IPS DF 6.9 (cell line): ENCODE results near the gene HRH3.

Experiments
- DNase-seq: peaks from one replicate; pipeline ENCODE4 v3.0.0-alpha.2; 2013; ENCODE audit warnings: low read depth, low spot score
- H3K27ac ChIP-seq: one replicate; pipeline ENCODE4 v1.5.1; 2013; ENCODE audit warnings: low read length, control low read depth
- H3K27me3 ChIP-seq: 2 replicates; pipeline ENCODE4 v1.6.1; 2013; ENCODE audit warnings: mild to moderate bottlenecking, low read length; ENCODE audit not compliant: control insufficient read depth, insufficient read depth
- H3K36me3 ChIP-seq: 2 replicates; pipeline ENCODE4 v1.6.1; 2013; ENCODE audit warnings: low read length; ENCODE audit not compliant: control insufficient read depth, insufficient read depth
- H3K4me1 ChIP-seq: 2 replicates; pipeline ENCODE4 v1.6.1; 2013; ENCODE audit warnings: low read length; ENCODE audit not compliant: control insufficient read depth, insufficient read depth
- H3K4me3 ChIP-seq: 2 replicates; pipeline ENCODE4 v1.5.1; 2013; ENCODE audit warnings: mild to moderate bottlenecking, low read length
- H3K9me3 ChIP-seq: 2 replicates; pipeline ENCODE4 v1.6.1; 2013; ENCODE audit warnings: low read length, inconsistent platforms; ENCODE audit not compliant: control insufficient read depth, insufficient read depth
- WGBS: extraction: QIAGEN DNeasy Blood & Tissue Kit; methylation state at CpG from one replicate; pipeline ENCODE4 v1.1.7; 2013; ENCODE audit warnings: mixed read lengths, missing lambda C conversion rate; ENCODE audit not compliant: insufficient read length, insufficient coverage; 5-methylcytosine and 5-hydroxymethylcytosine counted together

The HRH3 gene

GRCh38 chr20:62198496-62198895, 21.6 kb downstream of the HRH3 start:
- no peak for DNase-seq
- H3K4me1 ChIP-seq, result no peaks in the 10 kb centered on the region
- no peaks in the 10 kb centered on the region for H3K9me3 ChIP-seq
- no CpG with 5 or more reads among the region's 17 CpGs for WGBS
- H3K36me3 ChIP-seq, result peaks cover 22% of the 10 kb centered on the region
- no peak overlapping the region for H3K27ac ChIP-seq
- no peak overlapping the region for H3K4me3 ChIP-seq
- H3K27me3 ChIP-seq, result no peaks in the 10 kb centered on the region

GRCh38 chr20:62197801-62198200, 22.3 kb downstream of the HRH3 start:
- H3K27me3 ChIP-seq, result no peaks in the 10 kb centered on the region
- H3K27ac ChIP-seq, result no peak overlapping the region
- H3K4me1 ChIP-seq, result no peaks in the 10 kb centered on the region
- peaks cover 22% of the 10 kb centered on the region for H3K36me3 ChIP-seq
- H3K9me3 ChIP-seq, result no peaks in the 10 kb centered on the region
- no peak for DNase-seq
- WGBS, result no CpG with 5 or more reads among the region's 18 CpGs
- no peak overlapping the region for H3K4me3 ChIP-seq

DNA sequence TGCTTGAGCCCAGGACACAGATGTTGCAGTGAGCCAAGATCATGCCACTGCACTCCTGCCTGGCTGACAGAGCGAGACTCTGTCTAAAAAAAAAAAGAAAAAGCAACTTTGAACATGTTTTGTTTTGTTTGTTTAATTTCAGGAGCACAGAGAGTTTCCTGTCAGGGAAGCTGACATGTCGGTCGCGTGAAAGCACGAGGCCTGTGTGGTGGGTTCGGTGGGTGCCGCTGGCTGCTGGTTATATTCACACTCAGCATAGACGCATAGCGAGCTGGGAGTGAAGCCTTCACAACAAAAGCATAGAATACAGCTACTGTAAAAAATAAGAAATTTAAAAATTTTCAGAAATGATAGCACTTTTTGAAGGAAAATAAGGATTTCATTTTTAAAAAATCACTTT, 22.8 kb downstream of the HRH3 start:
- Histone ChIP-seq H3K4me1 (no peaks in the 10 kb centered on the region), H3K9me3 (no peaks in the 10 kb centered on the region), H3K36me3 (peaks cover 22% of the 10 kb centered on the region), H3K4me3 (no peak overlapping the region), H3K27ac (no peak overlapping the region), H3K27me3 (no peaks in the 10 kb centered on the region)
- no peak for DNase-seq
- WGBS, result no CpG with 5 or more reads among the region's 9 CpGs

GRCh38 chr20:62196286-62196685, 23.8 kb downstream of the HRH3 start:
- no CpG with 5 or more reads among the region's 10 CpGs for WGBS
- no peaks in the 10 kb centered on the region for H3K9me3 ChIP-seq
- no peak for DNase-seq
- peaks cover 15% of the 10 kb centered on the region for H3K36me3 ChIP-seq
- H3K27me3 ChIP-seq, result no peaks in the 10 kb centered on the region
- no peak overlapping the region for H3K27ac ChIP-seq
- no peak overlapping the region for H3K4me3 ChIP-seq
- no peaks in the 10 kb centered on the region for H3K4me1 ChIP-seq

GRCh38 chr20:62195736-62196135, 24.3 kb downstream of the HRH3 start:
- H3K9me3 ChIP-seq, result no peaks in the 10 kb centered on the region
- no CpG with 5 or more reads among the region's 10 CpGs for WGBS
- DNase-seq, result no peak
- no peaks in the 10 kb centered on the region for H3K27me3 ChIP-seq
- H3K27ac ChIP-seq, result no peak overlapping the region
- H3K4me3 ChIP-seq, result no peak overlapping the region
- H3K36me3 ChIP-seq, result peaks cover 11% of the 10 kb centered on the region
- H3K4me1 ChIP-seq, result no peaks in the 10 kb centered on the region; the same call in 1 of the 2 replicates

DNA sequence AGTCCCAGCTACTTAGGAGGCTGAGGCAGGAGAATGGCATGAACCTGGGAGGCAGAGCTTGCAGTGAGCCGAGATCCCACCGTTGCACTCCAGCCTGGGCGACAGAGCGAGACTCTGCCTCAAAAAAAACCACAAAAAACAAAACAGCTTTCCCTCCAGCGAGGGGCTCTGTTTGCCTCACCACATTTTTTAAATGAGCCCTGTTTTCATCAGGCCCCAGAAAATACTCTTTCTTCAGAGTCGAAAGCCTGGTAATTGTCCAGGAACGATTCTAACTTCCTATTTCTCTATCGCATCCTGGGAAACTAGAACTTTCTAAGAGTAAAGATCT, 25.0 kb downstream of the HRH3 start:
- no peak overlapping the region for H3K27ac ChIP-seq
- H3K4me1 ChIP-seq, result no peaks in the 10 kb centered on the region; the same call in 1 of the 2 replicates
- no peak overlapping the region for H3K4me3 ChIP-seq
- DNase-seq, result no peak
- H3K27me3 ChIP-seq, result no peaks in the 10 kb centered on the region
- peaks cover 7% of the 10 kb centered on the region for H3K36me3 ChIP-seq
- no CpG with 5 or more reads among the region's 8 CpGs for WGBS
- no peaks in the 10 kb centered on the region for H3K9me3 ChIP-seq

GRCh38 chr20:62193079-62194025, 26.7 kb downstream of the HRH3 start:
- Histone ChIP-seq H3K4me1 (no peaks in the 10 kb centered on the region; the same call in 1 of the 2 replicates), H3K27me3 (no peaks in the 10 kb centered on the region), H3K9me3 (no peaks in the 10 kb centered on the region), H3K36me3 (peaks cover under 1% of the 10 kb centered on the region; the same call in 1 of the 2 replicates), H3K4me3 (no peak overlapping the region), H3K27ac (no peak overlapping the region)
- WGBS, result no CpG with 5 or more reads among the region's 29 CpGs
- no peak for DNase-seq

GRCh38 chr20:62192635-62193034, 27.4 kb downstream of the HRH3 start:
- no CpG with 5 or more reads among the region's 10 CpGs for WGBS
- no peaks in the 10 kb centered on the region; the same call in 1 of the 2 replicates for H3K36me3 ChIP-seq

DNA sequence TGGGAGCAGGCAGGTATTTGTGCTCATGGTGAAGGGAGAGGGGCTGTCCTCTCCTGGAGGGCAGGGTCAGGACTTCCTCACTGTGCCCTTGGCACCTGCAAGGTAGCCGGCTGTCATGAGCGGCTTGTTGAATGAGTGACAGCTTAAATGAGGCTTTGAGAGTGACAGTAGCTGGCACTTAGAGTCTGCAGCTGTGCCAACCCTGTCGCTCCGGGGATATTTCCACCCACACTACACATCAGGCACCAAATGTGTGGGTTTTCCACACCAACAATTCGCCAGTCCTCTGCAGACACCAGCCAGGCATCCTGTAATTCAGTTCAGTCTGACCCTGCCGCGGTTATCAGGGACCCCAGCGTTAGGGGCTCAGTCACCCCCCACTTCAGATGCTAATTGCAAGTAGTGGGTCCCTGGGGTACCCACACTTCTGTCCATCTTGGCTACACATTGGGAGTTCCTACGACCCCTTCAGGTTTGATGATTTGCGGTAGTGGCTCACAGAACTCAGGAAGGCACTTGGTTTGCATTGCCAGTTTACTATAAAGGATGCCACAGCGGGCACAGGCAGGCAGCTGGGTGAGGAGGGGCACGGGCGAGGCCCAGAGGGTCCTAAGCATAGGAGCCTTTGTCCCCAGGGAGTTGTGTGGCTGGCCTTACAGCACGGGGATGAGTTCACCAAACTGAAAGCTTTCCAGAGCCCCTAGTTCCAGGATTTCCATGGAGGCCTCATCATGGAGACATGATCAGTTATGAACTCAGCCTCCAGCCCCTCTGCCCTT, 28.1 kb downstream of the HRH3 start:
- Histone ChIP-seq H3K36me3 (no peaks in the 10 kb centered on the region; the same call in 1 of the 2 replicates), H3K4me3 (no peak overlapping the region), H3K4me1 (no peaks in the 10 kb centered on the region; the same call in 1 of the 2 replicates), H3K27ac (no peak overlapping the region), H3K27me3 (no peaks in the 10 kb centered on the region), H3K9me3 (no peaks in the 10 kb centered on the region)
- no CpG with 5 or more reads among the region's 14 CpGs for WGBS
- DNase-seq, result no peak

More at GRCh38 chr20:62192635-62193034, 27.4 kb downstream of the HRH3 start:
- Histone ChIP-seq H3K27me3 (no peaks in the 10 kb centered on the region), H3K9me3 (no peaks in the 10 kb centered on the region), H3K27ac (no peak overlapping the region), H3K4me1 (no peaks in the 10 kb centered on the region; the same call in 1 of the 2 replicates), H3K4me3 (no peak overlapping the region)
- no peak for DNase-seq

DNA sequence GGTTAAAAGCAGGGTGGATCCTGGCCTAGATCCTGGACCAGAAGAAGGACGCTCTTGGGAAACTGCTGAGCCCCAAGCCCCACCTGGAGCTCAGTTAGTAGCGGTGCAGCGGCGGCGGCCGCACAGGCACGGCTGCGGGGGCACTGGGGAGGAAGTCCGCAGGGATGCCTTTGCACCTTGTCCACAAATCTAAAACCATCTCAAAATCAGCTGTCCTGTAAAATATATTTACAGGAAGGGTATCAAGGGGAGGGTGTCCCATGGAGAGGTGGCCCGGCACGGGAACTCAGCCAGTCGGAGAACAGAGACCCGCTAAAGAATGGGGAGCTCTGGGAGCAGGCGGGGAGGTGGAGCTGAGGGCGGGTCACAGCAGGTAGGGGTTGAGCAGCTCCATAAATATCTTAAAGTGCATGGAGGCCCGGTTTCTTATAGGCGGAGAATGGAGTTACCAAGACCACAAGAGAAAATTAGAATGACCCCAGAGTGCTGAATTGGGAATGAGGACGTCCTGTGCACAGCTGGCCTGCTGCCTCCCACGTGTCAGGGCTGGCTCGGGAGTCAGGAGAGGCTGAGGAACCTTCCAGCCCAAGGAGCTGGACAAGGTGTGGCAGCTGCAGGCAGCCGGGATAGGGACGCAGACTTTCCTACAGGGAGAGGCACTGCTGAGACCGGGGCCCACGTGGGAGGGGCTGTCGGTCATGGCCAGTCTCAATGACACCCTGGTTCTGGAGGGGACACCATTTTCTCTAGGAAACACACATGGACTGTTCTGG, 29.3 kb downstream of the HRH3 start:
- H3K4me3 ChIP-seq, result no peak overlapping the region
- H3K4me1 ChIP-seq, result no peaks in the 10 kb centered on the region; the same call in 1 of the 2 replicates
- DNase-seq, result no peak
- no peak overlapping the region for H3K27ac ChIP-seq
- no CpG with 5 or more reads among the region's 25 CpGs for WGBS
- no peaks in the 10 kb centered on the region for H3K9me3 ChIP-seq
- H3K27me3 ChIP-seq, result no peaks in the 10 kb centered on the region
- no peaks in the 10 kb centered on the region; the same call in 1 of the 2 replicates for H3K36me3 ChIP-seq
